GM19351 (cell line): ENCODE measurements around the gene ZNF23.

Source experiments
- ATAC-seq: cut with Tn5 transposase; IDR thresholded peaks from one replicate; pipeline ENCODE4 v1.9.1; 2021; ENCODE audit warnings: mild to moderate bottlenecking, moderate library complexity; ENCODE audit not compliant: unreplicated experiment

Gene ZNF23

DNA sequence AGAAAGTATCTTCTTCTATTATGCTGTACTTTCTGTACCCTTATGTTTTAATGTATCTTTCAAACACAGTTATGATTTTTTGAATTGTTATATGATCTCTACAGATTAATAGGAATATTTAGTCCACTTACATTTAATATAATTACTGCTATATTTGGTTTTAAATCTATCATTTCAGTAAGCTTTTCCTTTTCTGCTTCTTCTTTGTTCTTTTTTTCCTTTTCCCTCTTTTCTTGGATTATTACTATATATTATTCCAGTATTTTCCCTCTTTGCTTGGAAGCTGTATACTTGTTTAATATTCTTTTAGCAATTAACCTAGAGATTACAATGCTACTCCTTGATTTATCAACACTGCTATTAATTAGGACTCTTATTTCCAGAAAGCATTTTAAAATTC is 33.7 kb downstream of the ZNF23 start:
- no peak for ATAC-seq

DNA sequence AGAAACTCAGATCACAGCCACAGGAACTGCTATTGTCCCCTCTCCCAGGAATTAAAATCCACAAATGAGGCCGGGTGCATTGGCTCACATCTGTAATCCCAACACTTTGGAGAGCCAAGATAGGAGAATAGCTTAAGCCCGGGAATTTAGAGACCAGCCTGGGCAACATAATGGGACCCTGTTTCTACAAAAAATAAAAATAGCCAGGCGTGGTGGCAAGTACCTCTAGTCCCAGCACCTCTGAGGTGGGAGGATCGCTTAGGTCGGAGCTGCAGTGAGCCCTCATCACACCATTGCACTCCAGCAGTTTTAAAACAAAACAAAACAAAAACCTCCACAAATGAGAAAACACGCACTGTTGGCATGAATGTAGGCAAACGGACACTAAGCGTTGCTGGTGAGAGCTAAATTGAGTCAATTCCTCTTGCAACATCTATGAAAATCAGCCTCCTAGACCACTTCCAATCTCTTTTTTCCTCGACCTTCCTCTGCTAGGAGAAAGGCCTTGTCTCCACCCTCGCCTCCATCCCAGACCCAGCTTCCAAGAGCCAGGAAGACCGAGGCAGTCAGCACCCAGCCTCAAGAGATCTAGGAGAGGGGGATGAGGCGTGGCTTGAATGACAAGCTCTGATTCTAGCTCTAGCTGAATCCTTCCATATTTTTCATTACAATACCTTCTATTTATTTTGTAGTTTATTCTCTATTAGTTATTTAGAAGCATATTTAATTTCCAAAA is 35.0 kb downstream of the ZNF23 start:
- ATAC-seq, result no peak

GRCh38 chr16:71426069-71426879 is 35.8 kb downstream of the ZNF23 start:
- ATAC-seq, result peak; percentile 66

- no peak for ATAC-seq
These were observed 36.3 kb downstream of the ZNF23 start for GRCh38 chr16:71425746-71426068.

- ATAC-seq, result no peak
These were observed 37.4 kb downstream of the ZNF23 start for GRCh38 chr16:71424626-71425025.

GRCh38 chr16:71423865-71424264 is 38.2 kb downstream of the ZNF23 start:
- ATAC-seq, result no peak

DNA sequence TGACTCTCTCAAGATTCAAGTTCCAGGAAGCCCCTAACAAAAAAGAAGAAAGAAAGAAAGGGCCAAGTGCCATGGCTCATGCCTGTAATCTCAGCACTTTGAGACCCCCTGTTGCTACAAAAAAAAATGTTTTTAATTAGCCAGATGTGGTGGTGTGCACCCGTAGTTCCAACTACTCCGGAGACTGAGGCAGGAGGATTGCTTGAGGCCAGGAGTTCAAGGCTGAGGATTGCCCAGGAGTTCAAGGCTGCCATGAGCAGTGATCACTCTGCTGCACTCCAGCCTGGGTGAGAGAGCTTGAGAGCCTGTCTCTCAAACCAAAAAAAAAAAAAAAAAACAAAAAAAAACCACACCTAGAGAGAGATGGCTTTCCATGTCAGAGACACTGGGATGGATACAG is 39.0 kb downstream of the ZNF23 start:
- no peak for ATAC-seq

GRCh38 chr16:71421911-71422310 is 40.1 kb downstream of the ZNF23 start:
- no peak for ATAC-seq

DNA sequence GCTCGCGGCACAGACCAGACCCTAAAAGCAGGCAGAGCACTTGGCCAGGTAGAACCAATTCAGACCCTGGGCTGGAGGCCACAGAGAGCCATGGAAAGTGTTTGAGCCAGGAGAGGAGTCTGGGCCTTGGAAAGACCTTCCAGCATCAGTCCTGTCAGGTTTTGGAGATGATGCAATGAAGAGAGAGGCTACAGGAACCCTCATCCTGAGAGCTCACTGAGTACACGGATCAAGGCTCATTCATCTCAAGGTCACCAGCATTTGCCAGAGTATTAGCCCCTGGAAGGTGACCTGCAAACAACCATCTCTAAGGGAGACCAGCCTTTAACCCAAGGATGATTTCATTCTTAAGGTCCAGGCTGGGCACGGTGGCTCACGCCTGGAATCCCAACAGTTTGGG is 48.0 kb downstream of the ZNF23 start:
- ATAC-seq, result no peak

DNA sequence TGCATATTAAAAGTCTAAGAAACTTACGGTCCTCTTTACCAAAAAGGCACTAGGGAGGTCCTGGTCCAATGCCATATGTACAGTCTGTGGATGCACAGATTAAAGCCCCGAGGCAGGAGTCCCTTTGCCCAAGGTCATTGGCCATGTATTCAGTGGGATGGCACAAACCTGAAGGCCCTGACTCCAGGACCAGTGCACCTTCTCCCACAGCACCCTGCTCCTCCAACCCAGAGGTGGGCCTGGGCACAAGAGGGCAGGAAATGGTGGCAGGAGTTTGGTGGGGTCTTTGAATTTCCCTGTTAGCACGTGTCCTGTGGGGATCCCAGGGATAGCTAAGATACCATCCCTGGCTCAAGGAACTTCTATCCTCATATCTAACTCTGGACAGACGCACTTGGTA is 48.7 kb downstream of the ZNF23 start:
- ATAC-seq, result no peak

DNA sequence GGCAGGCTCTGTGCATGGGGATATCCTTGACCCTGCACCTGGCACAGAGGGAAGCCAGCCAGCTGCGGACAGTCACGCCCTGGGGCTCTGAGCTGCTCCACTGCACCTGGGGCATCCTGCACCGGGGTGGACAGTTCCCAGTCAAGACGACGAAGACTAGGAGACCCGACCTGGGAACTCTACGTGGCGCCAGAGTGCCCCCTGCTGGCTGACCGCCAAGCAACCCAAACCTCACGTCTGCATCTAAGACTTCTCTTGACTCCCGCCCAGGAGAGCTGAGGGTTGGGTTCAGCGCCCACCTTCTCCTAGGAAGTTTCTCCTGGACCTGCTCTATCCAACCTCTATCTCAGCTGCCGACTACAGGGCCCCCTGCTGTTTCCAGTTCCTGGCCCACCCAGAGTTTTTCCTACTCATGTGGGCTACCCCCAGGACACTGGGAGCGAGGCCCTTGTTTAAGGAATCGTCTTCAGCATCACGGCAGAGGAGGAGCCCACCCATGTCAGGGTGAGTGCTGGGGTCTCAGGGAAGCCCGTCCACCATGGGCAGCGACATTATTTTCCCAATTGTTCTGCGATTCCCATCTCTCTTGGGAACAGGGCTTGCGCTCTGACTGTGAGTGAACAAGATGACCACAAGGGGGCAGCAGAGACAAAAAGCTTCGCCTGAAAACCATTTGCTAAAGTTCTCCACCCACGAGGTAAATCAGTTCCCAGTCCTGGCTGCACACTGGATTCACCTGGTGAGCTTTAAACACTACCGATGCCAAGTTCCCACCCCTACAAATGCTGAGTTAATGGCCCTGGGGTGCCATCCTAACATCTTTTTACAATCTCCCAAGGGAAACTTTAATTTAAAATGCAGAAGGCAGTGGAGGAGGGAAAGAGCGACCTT is 49.5 kb downstream of the ZNF23 start:
- ATAC-seq, result no peak

- no peak for ATAC-seq
These were observed 51.9 kb downstream of the ZNF23 start for GRCh38 chr16:71410146-71410545.

GRCh38 chr16:71409011-71409775 is 52.9 kb downstream of the ZNF23 start:
- no peak for ATAC-seq

GRCh38 chr16:71408536-71408935 is 53.5 kb downstream of the ZNF23 start:
- ATAC-seq, result no peak

GRCh38 chr16:71407731-71408130 is 54.3 kb downstream of the ZNF23 start:
- ATAC-seq, result no peak

DNA sequence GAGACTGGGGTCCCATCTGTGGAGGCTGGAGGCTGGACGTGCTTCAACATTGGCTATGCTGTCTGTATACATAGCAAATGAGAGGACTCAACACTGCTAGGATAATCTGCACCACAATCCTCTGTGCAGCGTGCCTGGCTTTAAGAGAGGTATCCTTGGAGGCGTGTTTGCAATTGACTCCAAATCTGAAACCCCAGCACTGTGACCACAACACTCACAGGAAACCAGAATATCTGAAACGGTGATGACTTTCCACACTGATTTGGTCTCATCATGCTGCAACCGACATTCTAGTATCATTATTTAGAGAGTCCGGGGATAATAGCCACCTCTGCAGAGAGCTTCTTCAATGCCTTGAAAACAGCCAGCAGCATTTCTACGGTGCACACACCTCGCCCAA is 55.3 kb downstream of the ZNF23 start:
- no peak for ATAC-seq

- no peak for ATAC-seq
These were observed 55.7 kb downstream of the ZNF23 start for GRCh38 chr16:71406316-71406715.

GRCh38 chr16:71404364-71404763 is 57.7 kb downstream of the ZNF23 start:
- ATAC-seq, result no peak

DNA sequence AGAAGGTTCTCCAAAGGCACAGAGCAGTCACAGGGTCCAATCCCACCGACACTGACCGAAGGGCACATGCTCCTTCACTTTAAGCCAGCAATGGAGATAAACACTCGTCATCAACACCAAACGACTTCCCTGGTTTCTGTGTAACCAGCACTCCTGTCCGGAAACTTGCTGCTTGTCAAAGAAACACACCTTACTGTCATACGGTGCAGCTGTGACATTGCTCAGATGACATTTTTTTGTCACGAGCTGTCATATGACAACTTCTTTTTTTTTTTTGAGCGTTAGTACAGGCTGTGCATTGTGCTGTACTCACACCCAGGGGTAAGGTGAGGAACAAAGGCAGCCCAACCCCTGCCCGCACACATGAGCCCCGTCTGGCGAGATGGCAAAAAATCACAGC is 59.4 kb downstream of the ZNF23 start:
- no peak for ATAC-seq

- no peak for ATAC-seq
These were observed 60.0 kb downstream of the ZNF23 start for GRCh38 chr16:71402007-71402406.
